Thyroid gland (tissue), 4 donors: ENCODE data around the gene HOXB3. TPM values are rescaled to one million over a fixed set of nuclear protein-coding genes. Genes with fewer than 3 reads are reported as not detected.
"Not testable (repeated sequence)": the region's sequence is repeated elsewhere in the genome, so short reads cannot be mapped to it uniquely, and the experiment has no call there.

Source experiments
- DNase-seq, 2 donors: peaks; one replicate each; pipeline ENCODE4 v3.0.0-alpha.2; 2019
- H3K27ac ChIP-seq, 3 donors: fragments of 200-600 bp; sonication (generic); 1 replicate in 2 of 3; 2 replicates in 1 of 3; pipeline ENCODE4 v1.5.1; 2016 to 2019; ENCODE audit warnings: mild to moderate bottlenecking in 1 of 3, moderate library complexity in 1 of 3
- H3K27me3 ChIP-seq: fragments of 200-600 bp; sonication (generic); one replicate; pipeline ENCODE4 v1.5.1; 2019
- H3K36me3 ChIP-seq, 2 donors: fragments of 200-600 bp; sonication (generic); one replicate each; pipeline ENCODE4 v1.5.1; 2016 to 2019
- H3K4me1 ChIP-seq, 2 donors: fragments of 200-600 bp; sonication (generic); one replicate each; pipeline ENCODE4 v1.5.1; 2017 to 2019
- H3K4me3 ChIP-seq, 3 donors: fragments of 200-600 bp; sonication (generic); replicated peaks in 1 of 3; 1 replicate in 2 of 3; 2 replicates in 1 of 3; pipeline ENCODE4 v1.5.1; 2016; ENCODE audit warnings: mild to moderate bottlenecking in 1 of 3
- H3K9me3 ChIP-seq: fragments of 200-600 bp; sonication (generic); one replicate; pipeline ENCODE4 v1.5.1; 2017
- POLR2A ChIP-seq, 2 donors: fragments of 450-650 bp; IDR thresholded peaks; one replicate each; pipeline ENCODE4 v1.6.1; 2017; ENCODE audit warnings: antibody characterized with exemption in 2 of 2, mild to moderate bottlenecking in 2 of 2, moderate library complexity in 1 of 2
- WGBS, 2 donors: methylation state at CpG; one replicate each; pipeline ENCODE4 v1.1.5; 2017; 5-methylcytosine and 5-hydroxymethylcytosine counted together
- intact Hi-C: fragments of 100-400 bp; cut with DNase I; formaldehyde crosslinking; loops from one replicate; pipeline ENCODE4 v1.15.1; 2023
- total RNA-seq, 4 donors: library from RNA; depleted of rRNA; stranded (reverse); fragments of >200 nt; gene quantifications; one replicate each; pipeline ENCODE4 v1.2.3, GENCODE V29; 2016
- TF ChIP-seq, protein P1 (sequence below), 6 experiments: fragments of 200-600 bp in 3 of 6; fragments of 450-650 bp in 3 of 6; sonication (generic) in 3 of 6; IDR thresholded peaks; one replicate each; pipeline ENCODE4 v1.5.1; 2016 to 2019; ENCODE audit warnings: antibody characterized with exemption in 6 of 6, mild to moderate bottlenecking in 2 of 6, inconsistent platforms in 1 of 6, moderate library complexity in 1 of 6

The HOXB3 gene
- total RNA-seq, 4 donors from 2014 or later: 1.5 to 6.7 (median 4.3) TPM

DNA sequence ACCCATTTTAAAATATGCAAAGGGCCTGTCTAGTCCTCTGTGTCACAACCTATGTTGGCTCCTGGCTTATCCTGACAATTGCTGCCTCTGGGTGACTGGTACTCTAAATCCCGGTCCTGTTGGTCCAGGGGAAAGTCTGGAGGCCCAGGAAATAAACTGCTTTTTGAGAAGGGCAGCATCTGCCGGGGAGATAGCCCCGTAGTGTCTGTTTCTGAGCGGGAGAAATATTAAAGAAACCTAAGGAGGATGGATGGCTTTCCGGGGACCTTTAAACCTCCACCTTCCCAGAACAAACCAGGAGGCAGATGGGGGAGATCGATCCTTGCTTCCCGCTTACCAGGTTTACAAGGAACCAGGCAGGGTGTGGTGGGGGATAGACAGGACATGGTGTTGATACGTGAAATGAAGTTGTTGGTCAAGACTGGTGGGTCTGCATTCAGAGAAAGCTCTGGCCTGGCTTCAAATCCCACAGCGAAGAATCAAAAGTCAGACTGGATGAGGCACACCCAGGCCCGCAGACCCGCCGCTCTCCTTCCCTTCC is 48.9 kb downstream of the HOXB3 start:
- no peak for DNase-seq
- H3K9me3 ChIP-seq: no peaks in the 10 kb centered on the region
- peak overlapping the region in 1 of 3 donors; percentile 32 for H3K4me3 ChIP-seq
- H3K4me1 ChIP-seq: no peaks in the 10 kb centered on the region
- 26 to 31% methylated on average over 12 of the region's 12 CpGs for WGBS, 2 donors
- no peak for TF ChIP-seq POLR2A (IDR thresholded peaks at IDR 0.05)
- TF ChIP-seq, protein P1, sequence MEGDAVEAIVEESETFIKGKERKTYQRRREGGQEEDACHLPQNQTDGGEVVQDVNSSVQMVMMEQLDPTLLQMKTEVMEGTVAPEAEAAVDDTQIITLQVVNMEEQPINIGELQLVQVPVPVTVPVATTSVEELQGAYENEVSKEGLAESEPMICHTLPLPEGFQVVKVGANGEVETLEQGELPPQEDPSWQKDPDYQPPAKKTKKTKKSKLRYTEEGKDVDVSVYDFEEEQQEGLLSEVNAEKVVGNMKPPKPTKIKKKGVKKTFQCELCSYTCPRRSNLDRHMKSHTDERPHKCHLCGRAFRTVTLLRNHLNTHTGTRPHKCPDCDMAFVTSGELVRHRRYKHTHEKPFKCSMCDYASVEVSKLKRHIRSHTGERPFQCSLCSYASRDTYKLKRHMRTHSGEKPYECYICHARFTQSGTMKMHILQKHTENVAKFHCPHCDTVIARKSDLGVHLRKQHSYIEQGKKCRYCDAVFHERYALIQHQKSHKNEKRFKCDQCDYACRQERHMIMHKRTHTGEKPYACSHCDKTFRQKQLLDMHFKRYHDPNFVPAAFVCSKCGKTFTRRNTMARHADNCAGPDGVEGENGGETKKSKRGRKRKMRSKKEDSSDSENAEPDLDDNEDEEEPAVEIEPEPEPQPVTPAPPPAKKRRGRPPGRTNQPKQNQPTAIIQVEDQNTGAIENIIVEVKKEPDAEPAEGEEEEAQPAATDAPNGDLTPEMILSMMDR (IDR thresholded peaks at IDR 0.05): no peak
- intact Hi-C loops: no loop called here
- peak overlapping the region; percentile 73 to 78 (median 74) for H3K27ac ChIP-seq
- H3K27me3 ChIP-seq: peaks cover 31% of the 10 kb centered on the region
- no peaks in the 10 kb centered on the region for H3K36me3 ChIP-seq

DNA sequence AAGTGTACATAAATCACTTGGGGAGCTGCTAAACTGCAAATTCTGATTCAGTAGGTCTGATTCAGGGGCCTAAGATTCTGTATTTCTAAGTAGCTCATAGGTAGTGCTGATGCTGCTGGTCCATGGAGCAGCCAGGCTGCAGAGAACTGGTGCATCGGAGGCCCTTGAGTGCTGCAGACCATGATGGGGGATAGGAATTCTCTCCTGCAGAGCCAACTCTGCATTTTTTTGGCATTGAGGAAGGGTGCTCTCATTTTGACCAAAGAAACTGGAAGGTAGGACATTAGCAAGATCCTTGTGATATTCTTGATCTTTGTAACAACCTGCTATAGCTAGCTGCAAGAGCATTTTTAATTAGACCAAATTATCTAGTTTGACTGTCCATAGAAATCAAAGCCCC is 49.8 kb downstream of the HOXB3 start:
- H3K36me3 ChIP-seq: no peaks in the 10 kb centered on the region
- WGBS, 2 donors: 38 to 87% methylated on average over 1 of the region's 1 CpG
- H3K9me3 ChIP-seq: no peaks in the 10 kb centered on the region
- no peaks in the 10 kb centered on the region for H3K4me1 ChIP-seq
- peaks cover 26% of the 10 kb centered on the region for H3K27me3 ChIP-seq
- DNase-seq: no peak
- intact Hi-C loops: no loop called here
- no peak overlapping the region for H3K4me3 ChIP-seq
- TF ChIP-seq POLR2A (IDR thresholded peaks at IDR 0.05): no peak
- TF ChIP-seq, protein P1 (IDR thresholded peaks at IDR 0.05): no peak
- H3K27ac ChIP-seq: no peak overlapping the region

DNA sequence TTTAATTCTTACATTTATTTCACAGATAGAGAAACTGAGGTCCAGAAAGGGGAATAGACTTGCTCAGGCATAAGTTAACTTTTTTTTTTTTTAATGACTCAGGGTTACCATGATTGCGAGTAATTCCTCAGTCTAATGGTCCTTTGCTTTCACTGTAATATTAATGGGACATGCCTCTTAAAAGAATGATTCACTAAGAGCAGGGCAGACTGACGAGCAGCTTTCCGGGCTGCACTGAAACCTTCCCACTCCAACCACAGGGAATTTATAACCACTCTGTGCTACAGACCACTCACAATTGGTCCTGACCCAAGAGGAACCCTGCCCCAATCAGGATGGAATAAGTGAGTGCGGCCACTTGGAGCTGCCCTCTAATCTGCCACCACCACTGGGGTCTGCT is 50.9 kb downstream of the HOXB3 start:
- H3K27me3 ChIP-seq: peaks cover 21% of the 10 kb centered on the region
- no peaks in the 10 kb centered on the region for H3K9me3 ChIP-seq
- no peak overlapping the region for H3K4me3 ChIP-seq
- H3K4me1 ChIP-seq: no peaks in the 10 kb centered on the region
- DNase-seq: no peak
- intact Hi-C loops: no loop called here
- 82 to 88% methylated on average over 4 of the region's 4 CpGs for WGBS, 2 donors
- TF ChIP-seq, protein P1 (IDR thresholded peaks at IDR 0.05): no peak
- no peak for TF ChIP-seq POLR2A (IDR thresholded peaks at IDR 0.05)
- no peaks in the 10 kb centered on the region for H3K36me3 ChIP-seq
- H3K27ac ChIP-seq: no peak overlapping the region

DNA sequence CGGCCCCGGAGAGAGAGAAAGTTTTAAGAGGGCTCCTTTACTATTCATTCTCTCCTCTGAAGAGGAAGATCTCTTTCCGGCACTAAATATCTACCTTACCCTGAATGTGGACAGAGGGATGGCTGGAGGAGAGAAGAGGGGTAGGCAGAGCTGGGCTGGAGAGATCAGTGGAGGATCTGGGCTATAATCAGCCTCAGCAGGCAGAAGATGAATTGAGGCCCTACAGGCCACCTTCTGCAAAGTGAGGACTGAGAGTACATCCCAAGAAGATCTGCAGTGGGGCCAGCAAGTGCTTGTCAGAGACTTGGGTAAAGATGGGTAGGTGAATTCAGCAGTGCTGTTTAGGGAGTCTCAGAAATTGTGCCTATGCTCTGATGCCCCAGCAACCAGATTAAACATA is 52.7 kb downstream of the HOXB3 start:
- intact Hi-C loops: no loop called here
- no peaks in the 10 kb centered on the region for H3K9me3 ChIP-seq
- DNase-seq: no peak
- 79 to 93% methylated on average over 2 to 3 of the region's 3 CpGs for WGBS, 2 donors
- no peaks in the 10 kb centered on the region for H3K4me1 ChIP-seq
- H3K27ac ChIP-seq: no peak overlapping the region
- H3K4me3 ChIP-seq: no peak overlapping the region
- H3K27me3 ChIP-seq: peaks cover 7% of the 10 kb centered on the region
- H3K36me3 ChIP-seq: no peaks in the 10 kb centered on the region
- no peak for TF ChIP-seq POLR2A (IDR thresholded peaks at IDR 0.05)
- TF ChIP-seq, protein P1 (IDR thresholded peaks at IDR 0.05): no peak

DNA sequence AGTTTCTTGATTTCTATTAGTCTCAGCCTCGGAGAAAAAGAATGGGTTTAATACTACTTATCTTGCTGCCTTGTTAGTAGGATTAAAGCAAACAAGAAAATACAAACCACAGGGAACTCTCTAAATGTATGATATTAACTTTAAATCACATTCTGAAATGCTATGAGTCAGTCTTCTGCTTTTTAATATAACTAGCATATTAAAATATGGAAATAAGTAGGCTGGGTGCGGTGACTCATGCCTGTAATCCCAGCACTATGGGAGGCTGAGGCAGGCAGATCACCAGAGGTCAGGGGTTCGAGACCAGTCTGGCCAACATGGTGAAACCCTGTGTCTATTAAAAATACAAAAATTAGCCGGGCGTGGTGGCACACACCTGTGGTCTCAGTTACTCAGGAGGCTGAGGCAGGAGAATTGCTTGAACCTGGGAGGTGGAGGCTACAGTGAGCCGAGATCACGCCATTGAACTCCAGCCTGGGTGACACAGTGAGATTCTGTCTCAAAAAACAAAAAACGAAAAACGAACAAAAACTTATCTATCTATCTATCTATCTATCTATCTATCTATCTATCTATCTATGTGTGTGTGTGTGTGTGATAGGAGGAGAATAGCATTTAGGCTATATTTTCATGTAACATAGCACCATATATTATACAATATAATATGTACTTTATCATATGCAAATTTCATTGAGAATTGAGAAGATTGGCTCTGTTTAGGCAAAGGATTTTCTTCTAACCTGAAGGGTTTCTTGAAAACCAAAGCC is 54.1 kb downstream of the HOXB3 start:
- H3K4me3 ChIP-seq, intact Hi-C loops, H3K27me3 ChIP-seq, H3K36me3 ChIP-seq, DNase-seq, H3K4me1 ChIP-seq, H3K9me3 ChIP-seq, H3K27ac ChIP-seq: not testable (repeated sequence)
- WGBS, 2 donors: 94 to 95% methylated on average over 9 of the region's 9 CpGs
